Activated T-helper 1 cell treated with Interleukin-2 at 50 U/mL for 16 hours (primary cell): ENCODE results near the gene PPARA.
"Not testable (repeated sequence)": the region's sequence is repeated elsewhere in the genome, so short reads cannot be mapped to it uniquely, and the experiment has no call there.

Experiments
- DNase-seq: peaks from one replicate; pipeline ENCODE4 v3.0.0-alpha.2; 2020; ENCODE audit warnings: low read depth

The PPARA gene

GRCh38 chr22:46246178-46246577, 95.9 kb downstream of the PPARA start:
- DNase-seq = no peak

- no peak for DNase-seq
Observed at GRCh38 chr22:46247443-46247975, 97.2 kb downstream of the PPARA start.

- peak; percentile 90 for DNase-seq
Observed at GRCh38 chr22:46250035-46250782, 99.9 kb downstream of the PPARA start, which contains the start of gene CDPF1. CDPF1 (minus strand) TSS chr22:46250293; CDS start chr22:46248284, 2,009 bp downstream.

GRCh38 chr22:46250783-46251125, 100.4 kb downstream of the PPARA start:
- DNase-seq = no peak

- no peak for DNase-seq
Observed at GRCh38 chr22:46251266-46251665, 100.9 kb downstream of the PPARA start.

GRCh38 chr22:46251816-46252380, 101.6 kb downstream of the PPARA start:
- no peak for DNase-seq

GRCh38 chr22:46256358-46256958, 106.1 kb downstream of the PPARA start:
- DNase-seq = no peak

- no peak for DNase-seq
Observed at GRCh38 chr22:46259374-46259773, 109.0 kb downstream of the PPARA start.

GRCh38 chr22:46260038-46260437, 109.7 kb downstream of the PPARA start:
- no peak for DNase-seq

GRCh38 chr22:46262449-46263215, 112.3 kb downstream of the PPARA start:
- no peak for DNase-seq

- DNase-seq = no peak
Observed at GRCh38 chr22:46263216-46263590, 112.9 kb downstream of the PPARA start, which contains the start of gene PKDREJ. PKDREJ (minus strand) TSS chr22:46263343; CDS start chr22:46263322, 21 bp downstream.

GRCh38 chr22:46264520-46264919, 114.2 kb downstream of the PPARA start:
- DNase-seq = not testable (repeated sequence)

- not testable (repeated sequence) for DNase-seq
Observed at GRCh38 chr22:46265627-46266026, 115.3 kb downstream of the PPARA start.

- peak; percentile 29 for DNase-seq
Observed at GRCh38 chr22:46267431-46268279, 117.3 kb downstream of the PPARA start, which contains the start of gene TTC38. TTC38 (plus strand) TSS chr22:46268008; CDS start chr22:46268040, 32 bp downstream.

GRCh38 chr22:46269564-46269963, 119.2 kb downstream of the PPARA start:
- DNase-seq = no peak

- no peak for DNase-seq
Observed at GRCh38 chr22:46272196-46272595, 121.9 kb downstream of the PPARA start.

- no peak for DNase-seq
Observed at GRCh38 chr22:46272762-46273431, 122.6 kb downstream of the PPARA start.

- no peak for DNase-seq
Observed at GRCh38 chr22:46273432-46274148, 123.3 kb downstream of the PPARA start.

GRCh38 chr22:46274381-46274780, 124.1 kb downstream of the PPARA start:
- DNase-seq = no peak
